ENCODE measurements around the gene SLC38A4.

The SLC38A4 gene

DNA sequence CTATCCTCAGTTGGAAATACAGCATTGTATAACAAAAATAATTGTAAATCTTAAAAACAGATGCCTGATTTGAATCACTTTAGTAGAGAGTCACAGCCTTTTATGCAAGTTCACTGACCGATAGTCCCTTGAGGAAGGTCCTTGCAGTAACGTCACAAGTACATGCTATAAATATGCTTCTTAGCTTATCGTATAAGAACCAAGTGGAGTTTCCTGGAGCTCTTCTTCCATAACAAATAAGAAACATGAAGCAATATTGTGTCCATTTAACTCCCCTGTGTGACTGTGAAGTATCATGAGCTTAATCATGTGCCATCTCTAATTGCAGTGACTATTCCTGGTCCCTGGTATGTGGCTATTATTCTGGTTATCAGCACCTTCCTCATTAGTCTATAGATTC lies 107.9 kb downstream of the SLC38A4 start:
- no peak for FAIRE-seq

GRCh38 chr12:46717159-46717558 lies 108.6 kb downstream of the SLC38A4 start:
- FAIRE-seq = no peak
- DNase-seq (ENCODE audit: insufficient read length, low spot score) = no peak

More for the DNA sequence above, 107.9 kb downstream of the SLC38A4 start:
- DNase-seq (ENCODE audit: insufficient read length, low spot score) = no peak

Data from GM19239 (cell line).